ENCODE measurements around the gene RXRG.

GRCh38 chr1:165419839-165420238, 25.1 kb downstream of the RXRG start:
- TF ChIP-seq CTCF (conservative IDR thresholded peaks at IDR 0.05 in 1 of 2, IDR thresholded peaks at IDR 0.05 in 1 of 2; ENCODE audit: low read depth in 1 of 2, low read length in 2 of 2) (no peak), EZH2 (IDR thresholded peaks at IDR 0.05; ENCODE audit: low read length, missing control alignments) (no peak)

Measured in fibroblast of lung (primary cell).